HG02943 (cell line): ENCODE data around the gene OR2L13.
"Not testable (repeated sequence)": the region's sequence is repeated elsewhere in the genome, so short reads cannot be mapped to it uniquely, and the experiment has no call there.

Experiments used
- ATAC-seq: cut with Tn5 transposase; IDR thresholded peaks from one replicate; pipeline ENCODE4 v1.9.1; 2021; ENCODE audit warnings: mild to moderate bottlenecking, low read depth, moderate library complexity; ENCODE audit not compliant: unreplicated experiment

The OR2L13 gene, protein sequence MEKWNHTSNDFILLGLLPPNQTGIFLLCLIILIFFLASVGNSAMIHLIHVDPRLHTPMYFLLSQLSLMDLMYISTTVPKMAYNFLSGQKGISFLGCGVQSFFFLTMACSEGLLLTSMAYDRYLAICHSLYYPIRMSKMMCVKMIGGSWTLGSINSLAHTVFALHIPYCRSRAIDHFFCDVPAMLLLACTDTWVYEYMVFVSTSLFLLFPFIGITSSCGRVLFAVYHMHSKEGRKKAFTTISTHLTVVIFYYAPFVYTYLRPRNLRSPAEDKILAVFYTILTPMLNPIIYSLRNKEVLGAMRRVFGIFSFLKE

DNA sequence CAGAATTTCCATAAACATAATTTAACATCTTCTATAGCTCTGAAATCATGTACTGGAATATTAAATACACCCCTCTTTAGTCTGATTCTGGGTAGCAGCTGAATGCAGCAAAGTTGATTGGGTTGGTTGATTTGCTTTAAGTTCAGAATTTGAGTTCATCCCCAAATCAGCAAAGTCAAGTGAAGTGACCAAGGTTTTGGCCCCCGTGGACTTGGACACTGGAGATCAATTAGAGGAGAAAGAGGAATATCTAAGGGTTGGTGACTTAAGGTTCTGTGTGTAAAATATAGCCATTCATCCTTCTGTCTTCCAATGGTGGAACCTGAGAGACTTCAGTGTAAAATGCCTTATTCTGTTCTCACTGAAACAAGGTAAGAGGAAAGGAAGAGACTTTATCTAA lies at the start of gene OR2L13:
Gene OR2L13, plus strand, starts transcription at position 301 of the 400 bp plus-strand sequence. CDS start 4,192 bp downstream, outside the sequence.
- no peak for ATAC-seq

GRCh38 chr1:248045209-248045608 lies 49.8 kb upstream of the OR2L13 start:
- no peak for ATAC-seq

- no peak for ATAC-seq
Measured at GRCh38 chr1:248046536-248046935, 48.4 kb upstream of the OR2L13 start, which contains the start of gene OR2L3. TSS of gene OR2L3 (plus strand) at chr1:248046836. CDS start at chr1:248060682, 13,846 bp downstream.

GRCh38 chr1:248047008-248047407 lies 48.0 kb upstream of the OR2L13 start:
- no peak for ATAC-seq

DNA sequence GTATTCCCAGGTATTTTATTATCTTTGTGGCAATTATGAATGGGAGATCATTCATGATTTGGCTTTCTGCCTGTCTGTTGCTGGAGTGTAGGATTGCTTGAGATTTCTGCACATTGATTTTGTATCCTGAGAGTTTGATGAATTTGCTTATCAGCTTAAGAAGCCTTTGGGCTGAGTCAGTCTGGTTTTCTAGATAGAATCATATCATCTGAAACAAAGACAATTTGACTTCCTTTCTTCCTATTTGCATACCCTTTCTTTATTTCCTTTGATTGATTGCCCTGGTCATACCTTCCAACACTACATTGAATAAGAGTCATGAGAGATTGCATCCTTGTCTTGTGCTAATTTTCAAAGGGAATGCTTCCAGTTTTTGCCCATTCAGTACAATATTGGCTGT lies 40.3 kb upstream of the OR2L13 start:
- no peak for ATAC-seq

DNA sequence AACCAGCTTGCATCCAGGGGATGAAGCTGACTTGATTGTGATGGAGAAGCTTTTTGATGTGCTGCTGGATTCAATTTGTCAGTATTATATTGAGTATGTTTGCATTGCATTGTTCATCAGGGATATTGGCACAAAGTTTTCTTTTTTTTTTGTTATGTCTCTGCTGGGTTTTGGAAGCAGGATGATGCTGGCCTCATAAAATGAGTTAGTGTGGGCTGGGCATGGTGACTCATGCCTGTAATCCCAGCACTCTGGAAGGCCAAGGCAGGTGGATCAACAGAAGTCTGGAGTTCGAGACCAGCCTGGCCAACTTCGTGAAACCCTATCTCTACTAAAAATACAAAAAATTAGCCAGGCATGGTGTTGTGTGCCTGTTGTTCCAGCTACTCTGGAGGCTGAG lies 39.7 kb upstream of the OR2L13 start:
- no peak for ATAC-seq

GRCh38 chr1:248065071-248065470 lies 29.9 kb upstream of the OR2L13 start:
- no peak for ATAC-seq

DNA sequence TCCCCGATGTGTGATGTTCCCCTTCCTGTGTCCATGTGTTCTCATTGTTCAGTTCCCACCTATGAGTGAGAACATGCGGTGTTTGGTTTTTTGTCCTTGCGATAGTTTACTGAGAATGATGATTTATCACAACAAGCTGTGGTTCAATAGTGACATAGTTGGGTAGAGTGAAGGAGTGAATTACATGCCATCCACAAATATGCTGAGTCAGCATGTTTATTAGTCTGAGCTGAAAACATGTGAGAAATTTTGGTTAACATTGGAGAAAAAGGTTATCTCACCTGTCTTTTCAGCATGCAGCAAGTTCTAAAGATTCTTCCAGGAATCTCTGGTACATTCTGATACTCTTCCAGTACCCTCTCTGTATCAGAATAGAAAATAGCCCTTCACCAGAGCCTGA lies 29.4 kb upstream of the OR2L13 start:
- ATAC-seq: no peak

DNA sequence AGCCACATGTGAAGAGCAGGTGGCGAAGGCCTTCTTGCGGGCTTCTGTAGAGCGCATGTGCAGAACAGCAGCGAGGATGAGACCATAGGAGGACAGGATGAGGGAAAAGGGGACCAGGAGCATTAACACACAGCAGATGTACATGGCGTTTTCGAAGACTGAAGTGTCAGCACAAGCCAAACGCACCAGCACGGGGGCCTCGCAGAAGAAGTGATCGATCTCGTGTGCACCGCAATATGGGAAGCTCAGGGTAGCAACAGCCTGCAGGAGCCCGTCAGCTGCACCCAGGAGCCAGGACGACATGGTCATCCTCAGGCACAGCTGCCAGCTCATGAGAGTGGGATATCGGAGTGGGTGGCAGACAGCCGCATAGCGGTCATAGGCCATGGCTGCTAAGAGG lies 11.1 kb upstream of the OR2L13 start:
- not testable (repeated sequence) for ATAC-seq

DNA sequence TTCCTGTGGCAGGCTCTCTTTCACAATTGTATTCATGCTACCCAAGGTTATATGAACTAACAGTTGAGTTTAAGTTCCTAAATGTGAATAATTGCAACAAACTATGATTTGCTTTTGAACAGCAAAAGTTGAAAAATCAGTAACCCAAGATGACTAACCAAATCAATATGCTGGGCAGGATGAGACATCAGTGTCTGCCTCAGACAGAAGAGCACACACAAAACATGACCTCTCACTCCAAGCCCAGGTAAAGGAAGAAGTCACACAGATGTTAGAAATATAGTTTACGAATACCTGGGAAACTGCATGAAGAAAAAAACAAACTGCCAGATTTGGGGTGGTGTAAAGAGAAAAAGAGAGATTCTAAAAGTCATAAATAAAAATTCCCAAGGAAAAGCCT lies 3.5 kb downstream of the OR2L13 start:
- ATAC-seq: no peak

DNA sequence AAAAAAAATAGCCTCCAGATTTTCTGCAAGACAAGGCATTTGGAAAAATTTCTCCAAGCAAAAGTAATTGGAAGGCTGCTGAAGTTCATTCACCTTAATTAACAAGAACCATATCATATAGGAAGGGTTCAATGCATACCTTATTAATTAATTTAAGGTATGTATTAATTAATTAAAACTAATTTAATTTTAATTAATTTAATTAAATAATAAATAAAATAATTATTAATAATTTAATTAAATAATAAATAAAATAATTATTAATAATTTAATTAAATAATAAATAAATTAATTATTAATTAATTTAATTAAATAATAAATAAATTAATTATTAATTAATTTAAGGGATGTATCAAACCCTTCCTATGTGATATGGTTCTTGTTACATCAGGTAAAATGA lies 7.9 kb downstream of the OR2L13 start:
- no peak for ATAC-seq

- ATAC-seq: no peak
Measured at GRCh38 chr1:248111157-248111556, 16.2 kb downstream of the OR2L13 start.

- no peak for ATAC-seq
Measured at GRCh38 chr1:248114890-248115289, 19.9 kb downstream of the OR2L13 start.

- ATAC-seq: no peak
Measured at GRCh38 chr1:248127653-248128052, 32.7 kb downstream of the OR2L13 start.

DNA sequence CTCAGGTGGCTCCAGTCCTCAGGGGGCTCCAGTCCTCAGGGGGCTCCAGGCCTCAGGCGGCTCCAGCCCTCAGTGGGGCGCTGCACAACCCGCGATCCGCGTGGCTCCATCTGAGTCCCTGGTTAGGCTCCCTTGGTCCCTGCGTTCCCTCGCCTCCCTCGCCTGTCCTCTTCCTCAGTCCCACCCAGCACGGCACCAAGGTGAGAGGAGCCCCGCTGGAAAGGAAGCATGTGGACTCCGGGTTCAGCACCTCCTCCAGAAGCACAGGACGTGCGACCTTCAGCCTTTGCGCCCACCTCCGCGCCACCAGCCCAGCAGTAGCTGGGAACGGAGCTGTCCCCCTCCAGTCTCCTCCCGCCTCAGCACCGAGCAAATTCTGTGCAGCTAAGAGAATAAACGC lies 41.8 kb downstream of the OR2L13 start:
- no peak for ATAC-seq

- ATAC-seq: no peak
Measured at GRCh38 chr1:248140846-248141245, 45.9 kb downstream of the OR2L13 start.

- no peak for ATAC-seq
Measured at GRCh38 chr1:248143311-248143710, 48.3 kb downstream of the OR2L13 start.

DNA sequence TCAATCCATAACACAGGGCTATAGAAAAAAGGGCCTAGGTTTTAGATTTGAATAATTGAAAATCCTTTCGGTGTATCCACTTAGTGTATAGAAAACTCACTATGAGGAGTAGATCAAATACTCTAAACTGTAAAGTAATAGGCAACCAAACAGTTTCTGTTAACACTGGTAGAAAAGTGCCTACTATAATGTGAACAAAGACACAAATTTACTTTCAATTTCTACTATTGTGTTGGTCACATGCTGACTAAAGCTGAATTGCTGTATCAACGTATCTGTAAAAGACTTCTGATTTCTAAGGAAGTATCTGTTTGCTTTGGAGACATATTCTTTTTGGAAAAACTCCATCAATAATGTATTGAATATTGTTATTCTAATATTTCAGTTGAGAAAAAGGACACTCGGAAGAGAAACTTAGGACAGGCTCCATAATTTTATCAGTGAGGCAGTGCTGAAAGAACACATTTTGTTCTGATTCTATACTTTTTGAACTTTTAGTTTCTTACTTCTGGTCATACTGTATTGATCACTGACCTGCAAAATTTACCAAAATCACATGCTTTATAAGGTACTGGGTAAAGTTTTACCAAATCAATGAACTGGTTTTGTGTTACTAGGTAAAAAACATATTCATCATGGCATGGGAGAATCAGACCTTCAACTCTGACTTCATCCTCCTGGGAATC lies 49.7 kb downstream of the OR2L13 start, which contains the start of gene OR2M5:
Gene OR2M5, plus strand, starts transcription at position 636 of the 686 bp plus-strand sequence. Its CDS starts 0 bp downstream, at position 636.
- ATAC-seq: no peak
